Thoracic aorta (tissue), 2 donors: ENCODE data around the gene DLEU7. TPM values are rescaled to one million over a fixed set of nuclear protein-coding genes. Genes with fewer than 3 reads are reported as not detected.

Experiments used
- ATAC-seq: fragments of 150-250 bp; one replicate; pipeline ENCODE4 v1.8.0; 2017; ENCODE audit warnings: low read depth; ENCODE audit not compliant: insufficient number of reproducible peaks, low FRiP score
- DNase-seq: peaks from one replicate; pipeline ENCODE4 v3.0.0-alpha.2; 2020; ENCODE audit warnings: low spot score
- H3K27ac ChIP-seq, 2 donors: fragments of 200-600 bp; sonication (generic); 1 replicate in 1 of 2; 2 replicates in 1 of 2; pipeline ENCODE4 v1.5.1; 2016; ENCODE audit warnings: mild to moderate bottlenecking in 2 of 2, moderate library complexity in 2 of 2
- H3K27me3 ChIP-seq: fragments of 200-600 bp; sonication (generic); replicated peaks from 2 replicates; pipeline ENCODE4 v1.6.0; 2016; ENCODE audit warnings: mild to moderate bottlenecking; ENCODE audit not compliant: insufficient read depth
- H3K36me3 ChIP-seq: fragments of 200-600 bp; sonication (generic); one replicate; pipeline ENCODE4 v1.5.1; 2016
- H3K4me1 ChIP-seq, 2 donors: fragments of 200-600 bp; sonication (generic); 1 replicate in 1 of 2; 2 replicates in 1 of 2; pipeline versions ENCODE4 v1.5.1 to v1.6.0; 2016; ENCODE audit warnings: low read depth in 2 of 2, mild to moderate bottlenecking in 1 of 2; ENCODE audit not compliant: control insufficient read depth in 1 of 2
- H3K4me3 ChIP-seq: fragments of 200-600 bp; sonication (generic); 2 replicates; pipeline ENCODE4 v1.5.1; 2016; ENCODE audit warnings: mild to moderate bottlenecking
- H3K9me3 ChIP-seq: fragments of 200-600 bp; sonication (generic); 2 replicates; pipeline ENCODE4 v1.5.1; 2016
- CTCF ChIP-seq: fragments of 200-600 bp; sonication (generic); IDR thresholded peaks from one replicate; pipeline ENCODE4 v1.5.1; 2019; ENCODE audit warnings: antibody characterized with exemption
- total RNA-seq, 2 donors: library from RNA; depleted of rRNA; stranded (reverse); fragments of >200 nt; gene quantifications; one replicate each; pipeline versions ENCODE4 v1.1.0 to v1.2.3, GENCODE V29; 2016

The DLEU7 gene
- total RNA-seq, 2 donors from 2014 or later, result 0.14 TPM; not detected in 1

GRCh38 chr13:50873467-50873866 lies 30.0 kb upstream of the DLEU7 start:
- no peaks in the 10 kb centered on the region for H3K36me3 ChIP-seq
- ATAC-seq (no peak), DNase-seq (no peak)
- H3K4me1 ChIP-seq, result no peaks in the 10 kb centered on the region
- H3K4me3 ChIP-seq, result no peak overlapping the region
- TF ChIP-seq CTCF, result no peak
- no peaks in the 10 kb centered on the region for H3K9me3 ChIP-seq
- no peaks in the 10 kb centered on the region for H3K27me3 ChIP-seq
- no peak overlapping the region for H3K27ac ChIP-seq

- H3K36me3 ChIP-seq, result no peaks in the 10 kb centered on the region
- H3K4me3 ChIP-seq, result no peak overlapping the region
- DNase-seq, result no peak
- TF ChIP-seq CTCF, result no peak
- no peak overlapping the region for H3K27ac ChIP-seq
- no peaks in the 10 kb centered on the region for H3K9me3 ChIP-seq
- no peaks in the 10 kb centered on the region for H3K4me1 ChIP-seq
- no peak for ATAC-seq
- H3K27me3 ChIP-seq, result no peaks in the 10 kb centered on the region
These were observed 27.9 kb upstream of the DLEU7 start for GRCh38 chr13:50871405-50871804.

GRCh38 chr13:50867637-50867945 lies 24.1 kb upstream of the DLEU7 start:
- Histone ChIP-seq H3K27ac (no peak overlapping the region), H3K36me3 (no peaks in the 10 kb centered on the region), H3K4me1 (no peaks in the 10 kb centered on the region), H3K4me3 (no peak overlapping the region), H3K9me3 (no peaks in the 10 kb centered on the region), H3K27me3 (no peaks in the 10 kb centered on the region)
- ATAC-seq (no peak), DNase-seq (no peak)
- TF ChIP-seq CTCF, result no peak

- Histone ChIP-seq H3K9me3 (no peaks in the 10 kb centered on the region), H3K27me3 (no peaks in the 10 kb centered on the region), H3K27ac (no peak overlapping the region), H3K36me3 (no peaks in the 10 kb centered on the region), H3K4me1 (no peaks in the 10 kb centered on the region), H3K4me3 (no peak overlapping the region)
- no peak for TF ChIP-seq CTCF
- DNase-seq (no peak), ATAC-seq (no peak)
These were observed 23.5 kb upstream of the DLEU7 start for GRCh38 chr13:50866817-50867636.

GRCh38 chr13:50864492-50864891 lies 21.0 kb upstream of the DLEU7 start:
- Histone ChIP-seq H3K27me3 (no peaks in the 10 kb centered on the region), H3K4me3 (no peak overlapping the region), H3K36me3 (no peaks in the 10 kb centered on the region), H3K27ac (no peak overlapping the region), H3K4me1 (no peaks in the 10 kb centered on the region), H3K9me3 (no peaks in the 10 kb centered on the region)
- TF ChIP-seq CTCF, result no peak
- no peak for ATAC-seq
- no peak for DNase-seq
